ENCODE data around the gene PROM1.

GRCh38 chr4:16065066-16065465, 18.8 kb downstream of the PROM1 start:
- no peak for TF ChIP-seq EZH2 (IDR thresholded peaks at IDR 0.05)
- no peak for TF ChIP-seq CTCF (IDR thresholded peaks at IDR 0.05)
- TF ChIP-seq EZH2phosphoT487 (IDR thresholded peaks at IDR 0.05), result no peak

All from neural progenitor cell (in vitro differentiated cells).